Smooth muscle cell (in vitro differentiated cells): ENCODE results near the gene BMP7. TPM values are rescaled to one million over a fixed set of nuclear protein-coding genes. Genes with fewer than 3 reads are reported as not detected.

Experiments used
- DNase-seq: peaks from one replicate; lab custom pipeline; 2025; ENCODE audit not compliant: unreplicated experiment; lab: John Stamatoyannopoulos, UW
- H2AFZ ChIP-seq: fragments of 200-600 bp; sonication (generic); 2 replicates; pipeline ENCODE4 v1.6.0; 2016; ENCODE audit warnings: antibody characterized with exemption, low read depth, mild to moderate bottlenecking
- H3F3A ChIP-seq: fragments of 200-600 bp; sonication (generic); 2 replicates; pipeline ENCODE4 v1.6.0; 2017; ENCODE audit warnings: antibody characterized with exemption, low read depth
- H3K27ac ChIP-seq: fragments of 200-600 bp; sonication (generic); 2 replicates; pipeline ENCODE4 v1.5.1; 2016; ENCODE audit warnings: low read depth, mild to moderate bottlenecking
- H3K27me3 ChIP-seq: fragments of 200-600 bp; sonication (generic); 2 replicates; pipeline ENCODE4 v1.6.1; 2016; ENCODE audit warnings: low read depth, mild to moderate bottlenecking
- H3K36me3 ChIP-seq: fragments of 200-600 bp; sonication (generic); 2 replicates; pipeline ENCODE4 v1.5.1; 2016; ENCODE audit warnings: low read depth
- H3K4me1 ChIP-seq: fragments of 200-600 bp; sonication (generic); 2 replicates; pipeline ENCODE4 v1.5.1; 2016; ENCODE audit warnings: low read depth
- H3K4me2 ChIP-seq: fragments of 200-600 bp; sonication (generic); 2 replicates; pipeline ENCODE4 v1.6.0; 2016; ENCODE audit warnings: mild to moderate bottlenecking
- H3K4me3 ChIP-seq: fragments of 200-600 bp; sonication (generic); 2 replicates; pipeline ENCODE4 v1.5.1; 2016; ENCODE audit warnings: mild to moderate bottlenecking
- H3K79me2 ChIP-seq: fragments of 200-600 bp; sonication (generic); 2 replicates; pipeline ENCODE4 v1.6.0; 2016; ENCODE audit warnings: low read depth, mild to moderate bottlenecking
- H3K9ac ChIP-seq: fragments of 200-600 bp; sonication (generic); 2 replicates; pipeline ENCODE4 v1.6.0; 2016; ENCODE audit warnings: low read depth
- H3K9me3 ChIP-seq: fragments of 200-600 bp; sonication (generic); replicated peaks from 2 replicates; pipeline ENCODE4 v1.5.1; 2016; ENCODE audit warnings: low read depth
- H4K20me1 ChIP-seq: fragments of 200-600 bp; sonication (generic); 2 replicates; pipeline ENCODE4 v1.6.0; 2016; ENCODE audit warnings: low read depth
- CTCF ChIP-seq: fragments of 200-600 bp; sonication (generic); IDR thresholded peaks from 2 replicates; pipeline ENCODE4 v1.5.1; 2017; ENCODE audit warnings: borderline replicate concordance, mild to moderate bottlenecking, antibody characterized with exemption; ENCODE audit not compliant: insufficient read depth, poor library complexity, severe bottlenecking
- WGBS: methylation state at CpG from one replicate; pipeline ENCODE4 v1.1.7; 2016; ENCODE audit warnings: low lambda C conversion rate; 5-methylcytosine and 5-hydroxymethylcytosine counted together
- polyA plus RNA-seq: library from polyadenylated mRNA; unstranded; fragments of >200 nt; fragmentation: Nextera tagmentation; extraction: Ambion mirVana; gene quantifications from 2 replicates; pipeline ENCODE4 v1.2.1, GENCODE V29; 2016
- total RNA-seq: library from RNA; depleted of rRNA; stranded (reverse); fragments of >200 nt; gene quantifications from 2 replicates; pipeline ENCODE4 v1.2.3, GENCODE V29; 2014

BMP7 gene
- total and polyA plus RNA-seq, 2 experiments from 2014 or later, result 18.1 to 28.3 TPM

- H3F3A ChIP-seq, result peaks cover 6% of the 10 kb centered on the region
- H2AFZ ChIP-seq, result no peak overlapping the region
- H3K4me1 ChIP-seq, result peaks cover 20% of the 10 kb centered on the region
- no peaks in the 10 kb centered on the region for H3K79me2 ChIP-seq
- H4K20me1 ChIP-seq, result no peaks in the 10 kb centered on the region
- no peak for DNase-seq
- no peak overlapping the region for H3K4me3 ChIP-seq
- TF ChIP-seq CTCF, result no peak
- WGBS, result 35% methylated on average over 16 of the region's 17 CpGs
- no peak overlapping the region for H3K27ac ChIP-seq
- no peaks in the 10 kb centered on the region for H3K36me3 ChIP-seq
- H3K27me3 ChIP-seq, result no peaks in the 10 kb centered on the region
- H3K9ac ChIP-seq, result no peak overlapping the region
- H3K4me2 ChIP-seq, result peak overlapping the region; percentile 23
- no peaks in the 10 kb centered on the region for H3K9me3 ChIP-seq
These were observed 139.9 kb downstream of the BMP7 start for GRCh38 chr20:57126481-57127092.

GRCh38 chr20:57124800-57125517, 141.5 kb downstream of the BMP7 start:
- Histone ChIP-seq H3K9me3 (no peaks in the 10 kb centered on the region), H3K79me2 (no peaks in the 10 kb centered on the region), H3K27ac (no peak overlapping the region), H3K4me3 (no peak overlapping the region), H3K4me2 (no peak overlapping the region), H4K20me1 (no peaks in the 10 kb centered on the region), H2AFZ (no peak overlapping the region), H3K36me3 (no peaks in the 10 kb centered on the region), H3F3A (peaks cover 6% of the 10 kb centered on the region), H3K9ac (no peak overlapping the region), H3K27me3 (no peaks in the 10 kb centered on the region), H3K4me1 (peaks cover 20% of the 10 kb centered on the region)
- WGBS, result 29% methylated on average over 12 of the region's 12 CpGs
- DNase-seq, result no peak
- TF ChIP-seq CTCF, result no peak

- peaks cover 6% of the 10 kb centered on the region for H3F3A ChIP-seq
- H3K4me2 ChIP-seq, result no peak overlapping the region
- no peak overlapping the region for H2AFZ ChIP-seq
- no peaks in the 10 kb centered on the region for H3K9me3 ChIP-seq
- H3K4me3 ChIP-seq, result no peak overlapping the region
- no peaks in the 10 kb centered on the region for H3K36me3 ChIP-seq
- no peak for DNase-seq
- no peak overlapping the region for H3K27ac ChIP-seq
- H3K9ac ChIP-seq, result no peak overlapping the region
- 91% methylated on average over 6 of the region's 6 CpGs for WGBS
- H3K27me3 ChIP-seq, result no peaks in the 10 kb centered on the region
- no peaks in the 10 kb centered on the region for H4K20me1 ChIP-seq
- peaks cover 20% of the 10 kb centered on the region for H3K4me1 ChIP-seq
- TF ChIP-seq CTCF, result no peak
- H3K79me2 ChIP-seq, result no peaks in the 10 kb centered on the region
These were observed 142.1 kb downstream of the BMP7 start for GRCh38 chr20:57124366-57124765.
